Prostate gland (tissue), 2 donors: Measurements from ENCODE around the gene KIAA1755. TPM values are rescaled to one million over a fixed set of nuclear protein-coding genes. Genes with fewer than 3 reads are reported as not detected.

Source experiments
- DNase-seq: peaks from one replicate; pipeline ENCODE4 v3.0.0-alpha.2; 2019; ENCODE audit warnings: low spot score
- H3K27ac ChIP-seq, 2 donors: fragments of 200-600 bp; sonication (generic); 2 replicates each; pipeline ENCODE4 v1.5.1; 2017 to 2019
- H3K27me3 ChIP-seq: fragments of 200-600 bp; sonication (generic); replicated peaks from 2 replicates; pipeline ENCODE4 v1.5.1; 2019; ENCODE audit not compliant: insufficient read depth
- H3K36me3 ChIP-seq, 2 donors: fragments of 200-600 bp; sonication (generic); 1 replicate in 1 of 2; 2 replicates in 1 of 2; pipeline versions ENCODE4 v1.5.1 to v1.8.1; 2017 to 2019
- H3K4me1 ChIP-seq: fragments of 200-600 bp; sonication (generic); replicated peaks from 2 replicates; pipeline ENCODE4 v1.5.1; 2019
- H3K4me3 ChIP-seq, 2 donors: fragments of 200-600 bp; sonication (generic); 2 replicates each; pipeline ENCODE4 v1.5.1; 2017 to 2019
- H3K9me3 ChIP-seq: fragments of 200-600 bp; sonication (generic); 2 replicates; pipeline ENCODE4 v1.5.1; 2017
- CTCF ChIP-seq, 4 experiments: fragments of 200-600 bp in 2 of 4; fragments of 450-650 bp in 2 of 4; sonication (generic) in 2 of 4; IDR thresholded peaks; 1 replicate in 3 of 4; 2 replicates in 1 of 4; pipeline ENCODE4 v1.5.1; 2016 to 2019; ENCODE audit warnings: antibody characterized with exemption in 4 of 4, mild to moderate bottlenecking in 2 of 4, moderate library complexity in 2 of 4
- POLR2A ChIP-seq: fragments of 450-650 bp; IDR thresholded peaks from one replicate; pipeline ENCODE4 v1.6.1; 2016; ENCODE audit warnings: antibody characterized with exemption, mild to moderate bottlenecking
- POLR2AphosphoS5 ChIP-seq: sonication (generic); formaldehyde crosslinking; IDR thresholded peaks from one replicate; pipeline ENCODE4 v1.6.1; 2017; ENCODE audit warnings: antibody characterized with exemption
- WGBS: methylation state at CpG from one replicate; pipeline ENCODE4 v1.1.5; 2018; 5-methylcytosine and 5-hydroxymethylcytosine counted together
- intact Hi-C: fragments of 100-400 bp; cut with DNase I; formaldehyde crosslinking; loops from one replicate; pipeline ENCODE4 v1.14.2; 2022
- total RNA-seq, 2 donors: library from RNA; depleted of rRNA; stranded (reverse); fragments of >200 nt; gene quantifications; one replicate each; pipeline ENCODE4 v1.1.0, GENCODE V29; 2016

Gene KIAA1755
- total RNA-seq, 2 donors from 2014 or later, result 5.0 to 10.8 TPM

GRCh38 chr20:38165089-38165965 is 95.2 kb downstream of the KIAA1755 start, which contains the start of gene TGM2:
TSS of gene TGM2 (minus strand) at chr20:38165270. CDS start at chr20:38165198, 72 bp downstream.
- Histone ChIP-seq H3K4me3 (peak within 1 kb of the TSS; percentile 30 to 43), H3K4me1 (peaks cover 2% of the 10 kb centered on the region), H3K27me3 (no peaks in the 10 kb centered on the region), H3K36me3 (no peaks in the 10 kb centered on the region), H3K27ac (peak within 1 kb of the TSS; percentile 55 to 64), H3K9me3 (no peaks in the 10 kb centered on the region)
- DNase-seq, result peak; percentile 72
- peak; percentile 60 for TF ChIP-seq POLR2A
- peak; percentile 48 for TF ChIP-seq POLR2AphosphoS5
- TF ChIP-seq CTCF (IDR thresholded peaks at IDR 0.05), result peak; percentile 91 to 97 (median 94)
- 12% methylated on average over 46 of the region's 46 CpGs for WGBS
- intact Hi-C loops, result loop anchor here (1.0 to 5.0 kb wide), 3 partner anchors 57 to 108 kb away; no protein-coding TSS in a partner anchor

GRCh38 chr20:38164624-38165088 is 95.9 kb downstream of the KIAA1755 start:
- Histone ChIP-seq H3K4me1 (peaks cover 2% of the 10 kb centered on the region), H3K4me3 (peak overlapping the region; percentile 30 to 43), H3K36me3 (no peaks in the 10 kb centered on the region), H3K27me3 (no peaks in the 10 kb centered on the region), H3K9me3 (no peaks in the 10 kb centered on the region), H3K27ac (peak overlapping the region; percentile 55 to 64)
- no peak for DNase-seq
- intact Hi-C loops, result loop anchor here (1.0 to 5.0 kb wide), 4 partner anchors 56 to 107 kb away; no protein-coding TSS in a partner anchor
- WGBS, result 41% methylated on average over 14 of the region's 14 CpGs
- TF ChIP-seq CTCF (IDR thresholded peaks at IDR 0.05) (no peak), POLR2A (no peak), POLR2AphosphoS5 (no peak)

DNA sequence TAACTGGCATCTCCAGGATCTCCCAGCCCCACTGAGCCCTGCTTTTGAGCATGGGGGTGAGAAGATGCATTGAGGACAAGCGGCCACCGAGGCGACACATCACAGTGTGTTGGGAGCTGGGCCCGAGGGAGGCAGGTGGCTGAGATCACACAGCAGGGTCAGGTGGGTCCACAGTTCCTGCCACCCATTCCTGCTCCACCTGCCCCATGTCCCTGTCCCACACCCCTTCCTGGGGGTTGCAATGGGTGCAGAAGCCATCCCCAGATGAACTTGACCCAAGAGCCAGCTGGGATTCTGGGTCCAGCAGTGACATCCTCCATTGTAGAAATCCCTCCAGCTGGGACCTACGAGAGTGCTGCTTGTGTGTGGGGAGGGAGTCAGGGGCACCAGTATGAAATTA is 96.5 kb downstream of the KIAA1755 start:
- WGBS, result 91% methylated on average over 5 of the region's 5 CpGs
- H3K4me3 ChIP-seq, result peak overlapping the region; percentile 30 to 43
- DNase-seq, result no peak
- peaks cover 2% of the 10 kb centered on the region for H3K4me1 ChIP-seq
- no peaks in the 10 kb centered on the region for H3K9me3 ChIP-seq
- peak overlapping the region in 1 of 2 donors; percentile 55 for H3K27ac ChIP-seq
- H3K27me3 ChIP-seq, result no peaks in the 10 kb centered on the region
- TF ChIP-seq CTCF (IDR thresholded peaks at IDR 0.05), result no peak
- no peak for TF ChIP-seq POLR2A
- no peak for TF ChIP-seq POLR2AphosphoS5
- no peaks in the 10 kb centered on the region for H3K36me3 ChIP-seq
- intact Hi-C loops, result loop anchor here (2.0 to 5.0 kb wide), 2 partner anchors 55 to 87 kb away; no protein-coding TSS in a partner anchor

DNA sequence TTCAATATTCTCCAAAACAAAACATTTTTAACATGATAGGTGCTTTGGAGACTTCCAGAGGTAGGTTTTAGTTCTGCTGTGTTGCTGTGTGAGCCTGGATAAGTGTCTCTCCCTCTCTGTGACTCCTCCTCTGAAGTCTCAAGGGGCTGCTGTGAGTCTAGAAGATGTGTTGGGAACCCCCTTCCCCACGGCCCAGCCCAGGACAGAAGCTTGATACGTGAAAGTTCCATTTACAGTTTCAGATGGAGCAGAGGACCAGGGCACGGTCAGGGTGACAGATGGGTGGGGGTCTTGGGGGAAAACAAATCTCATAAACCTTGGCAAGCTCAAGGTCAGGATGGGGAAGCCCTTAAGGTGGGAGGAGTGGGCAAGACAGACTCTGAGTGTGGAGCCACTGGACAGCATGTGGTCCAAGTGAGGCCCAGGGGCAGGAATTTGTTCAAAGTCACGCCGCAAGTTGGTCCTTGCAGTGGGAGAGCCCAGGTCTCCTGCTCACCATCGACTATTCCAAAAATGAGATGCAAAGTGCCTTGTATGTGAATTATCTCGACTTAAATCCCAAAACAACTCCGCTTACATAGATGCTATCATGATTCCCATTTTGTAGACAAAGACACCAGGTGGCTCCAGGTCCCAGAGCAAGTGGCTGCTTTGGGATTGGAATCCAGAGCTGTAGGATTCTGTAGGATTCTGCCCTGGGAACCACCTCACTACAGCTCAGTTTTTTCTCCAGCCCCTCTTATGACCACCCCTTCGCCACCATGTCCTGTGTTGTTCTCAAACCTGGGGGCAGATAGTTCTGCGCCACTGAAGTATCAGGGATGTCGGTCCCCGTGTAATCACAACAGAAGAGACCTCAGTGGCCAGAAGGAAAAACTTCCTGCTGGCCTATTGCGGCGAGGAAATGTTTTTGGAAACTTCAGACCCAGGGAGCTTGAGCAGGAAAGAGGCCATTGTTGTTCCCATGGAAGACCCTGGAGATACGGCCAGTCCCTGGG is 97.4 kb downstream of the KIAA1755 start:
- TF ChIP-seq CTCF (IDR thresholded peaks at IDR 0.05), result no peak
- no peak for TF ChIP-seq POLR2AphosphoS5
- TF ChIP-seq POLR2A, result no peak
- no peaks in the 10 kb centered on the region for H3K36me3 ChIP-seq
- no peaks in the 10 kb centered on the region for H3K9me3 ChIP-seq
- H3K27ac ChIP-seq, result peak overlapping the region in 1 of 2 donors; percentile 55
- no peak overlapping the region for H3K4me3 ChIP-seq
- DNase-seq, result no peak
- intact Hi-C loops, result loop anchor here (5.0 kb wide), 1 partner anchor 86 kb away; no protein-coding TSS in a partner anchor
- H3K4me1 ChIP-seq, result peaks cover 2% of the 10 kb centered on the region
- WGBS, result 76% methylated on average over 15 of the region's 15 CpGs
- no peaks in the 10 kb centered on the region for H3K27me3 ChIP-seq
